Fibroblast of the aortic adventitia (primary cell): ENCODE results near the gene ETV6. TPM values are rescaled to one million over a fixed set of nuclear protein-coding genes. Genes with fewer than 3 reads are reported as not detected.

ENCODE experiments used
- DNase-seq: peaks from one replicate; pipeline ENCODE4 v3.0.0-alpha.2; 2010; ENCODE audit warnings: low read depth
- H3K4me3 ChIP-seq: 2 replicates; pipeline ENCODE4 v1.5.1; 2011; ENCODE audit warnings: low read depth, mild to moderate bottlenecking, control low read depth, low read length, moderate library complexity
- CTCF ChIP-seq: IDR thresholded peaks from 2 replicates; pipeline ENCODE4 v1.5.1; 2011; ENCODE audit warnings: mild to moderate bottlenecking, low read length, control low read depth, inconsistent platforms; ENCODE audit not compliant: insufficient read depth
- total RNA-seq: library from RNA; depleted of rRNA; stranded (reverse); fragments of >200 nt; gene quantifications from 2 replicates; pipeline ENCODE4 v1.2.3, GENCODE V29; 2012; ENCODE audit warnings: low replicate concordance

ETV6 gene
- total RNA-seq, 1 donor: 6.1 TPM

- DNase-seq: peak; percentile 86
Measured at GRCh38 chr12:11798856-11799501, 149.5 kb downstream of the ETV6 start.

GRCh38 chr12:11799502-11799873, 150.0 kb downstream of the ETV6 start:
- DNase-seq: no peak
- no peak for TF ChIP-seq CTCF
- no peak overlapping the region for H3K4me3 ChIP-seq

More at GRCh38 chr12:11798856-11799501, 149.5 kb downstream of the ETV6 start:
- no peak for TF ChIP-seq CTCF
- H3K4me3 ChIP-seq: no peak overlapping the region

- no peak for DNase-seq
- TF ChIP-seq CTCF: no peak
- no peak overlapping the region for H3K4me3 ChIP-seq
Measured at GRCh38 chr12:11801643-11802042, 152.2 kb downstream of the ETV6 start.

- no peak overlapping the region for H3K4me3 ChIP-seq
Measured at GRCh38 chr12:11804130-11804529, 154.7 kb downstream of the ETV6 start.

GRCh38 chr12:11805043-11805442, 155.6 kb downstream of the ETV6 start:
- no peak for DNase-seq
- TF ChIP-seq CTCF: peak; percentile 7
- no peak overlapping the region for H3K4me3 ChIP-seq

More at GRCh38 chr12:11804130-11804529, 154.7 kb downstream of the ETV6 start:
- no peak for TF ChIP-seq CTCF
- DNase-seq: peak; percentile 11

- H3K4me3 ChIP-seq: no peak overlapping the region
- no peak for DNase-seq
- TF ChIP-seq CTCF: no peak
Measured at GRCh38 chr12:11805680-11806079, 156.2 kb downstream of the ETV6 start.

- DNase-seq: no peak
- TF ChIP-seq CTCF: no peak
- H3K4me3 ChIP-seq: no peak overlapping the region
Measured at GRCh38 chr12:11807458-11807857, 158.0 kb downstream of the ETV6 start.
